Measurements from ENCODE around the gene AKIRIN2.

- TF ChIP-seq POLR2A (IDR thresholded peaks at IDR 0.05) = no peak
- TF ChIP-seq, protein P1, sequence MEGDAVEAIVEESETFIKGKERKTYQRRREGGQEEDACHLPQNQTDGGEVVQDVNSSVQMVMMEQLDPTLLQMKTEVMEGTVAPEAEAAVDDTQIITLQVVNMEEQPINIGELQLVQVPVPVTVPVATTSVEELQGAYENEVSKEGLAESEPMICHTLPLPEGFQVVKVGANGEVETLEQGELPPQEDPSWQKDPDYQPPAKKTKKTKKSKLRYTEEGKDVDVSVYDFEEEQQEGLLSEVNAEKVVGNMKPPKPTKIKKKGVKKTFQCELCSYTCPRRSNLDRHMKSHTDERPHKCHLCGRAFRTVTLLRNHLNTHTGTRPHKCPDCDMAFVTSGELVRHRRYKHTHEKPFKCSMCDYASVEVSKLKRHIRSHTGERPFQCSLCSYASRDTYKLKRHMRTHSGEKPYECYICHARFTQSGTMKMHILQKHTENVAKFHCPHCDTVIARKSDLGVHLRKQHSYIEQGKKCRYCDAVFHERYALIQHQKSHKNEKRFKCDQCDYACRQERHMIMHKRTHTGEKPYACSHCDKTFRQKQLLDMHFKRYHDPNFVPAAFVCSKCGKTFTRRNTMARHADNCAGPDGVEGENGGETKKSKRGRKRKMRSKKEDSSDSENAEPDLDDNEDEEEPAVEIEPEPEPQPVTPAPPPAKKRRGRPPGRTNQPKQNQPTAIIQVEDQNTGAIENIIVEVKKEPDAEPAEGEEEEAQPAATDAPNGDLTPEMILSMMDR (IDR thresholded peaks at IDR 0.05) = no peak
These were observed 23.2 kb upstream of the AKIRIN2 start for GRCh38 chr6:87724983-87725811.
